Osteoblast (primary cell): ENCODE data around the gene CLTCL1. TPM values are rescaled to one million over a fixed set of nuclear protein-coding genes. Genes with fewer than 3 reads are reported as not detected.

Experiments
- DNase-seq: peaks from one replicate; pipeline ENCODE4 v3.0.0; 2011; ENCODE audit warnings: low spot score, mixed read lengths; ENCODE audit not compliant: insufficient read length; ENCODE audit errors: missing footprints
- H2AFZ ChIP-seq: 2 replicates; pipeline ENCODE4 v1.6.0; 2011; ENCODE audit warnings: mild to moderate bottlenecking, low read length
- H3K27ac ChIP-seq: 2 replicates; pipeline ENCODE4 v1.5.1; 2011; ENCODE audit warnings: mild to moderate bottlenecking, low read depth, low read length, moderate library complexity
- H3K27me3 ChIP-seq: 2 replicates; pipeline ENCODE4 v1.6.0; 2012; ENCODE audit warnings: mild to moderate bottlenecking, control low read depth, inconsistent platforms, low read length, moderate library complexity; ENCODE audit not compliant: insufficient read depth
- H3K36me3 ChIP-seq: 2 replicates; pipeline ENCODE4 v1.5.1; 2011; ENCODE audit warnings: mild to moderate bottlenecking, low read length, control low read depth, moderate library complexity; ENCODE audit not compliant: insufficient read depth
- H3K4me1 ChIP-seq: 2 replicates; pipeline ENCODE4 v1.5.1; 2011; ENCODE audit warnings: mild to moderate bottlenecking, low read length, control low read depth, moderate library complexity; ENCODE audit not compliant: insufficient read depth
- H3K4me2 ChIP-seq: 2 replicates; pipeline ENCODE4 v1.6.0; 2011; ENCODE audit warnings: mild to moderate bottlenecking, low read length; ENCODE audit not compliant: insufficient read depth
- H3K4me3 ChIP-seq: fragments of 200-600 bp; sonication (generic); 3 replicates; pipeline ENCODE4 v1.5.1; 2012; ENCODE audit warnings: mild to moderate bottlenecking, low read length, inconsistent platforms; ENCODE audit not compliant: insufficient read depth
- H3K79me2 ChIP-seq: 2 replicates; pipeline ENCODE4 v1.6.0; 2012; ENCODE audit warnings: mild to moderate bottlenecking, low read length, control low read depth, inconsistent platforms; ENCODE audit not compliant: insufficient read depth
- H3K9me3 ChIP-seq: 2 replicates; pipeline ENCODE4 v1.5.1; 2011; ENCODE audit warnings: low read depth, low read length, control low read depth
- H4K20me1 ChIP-seq: 2 replicates; pipeline ENCODE4 v1.6.0; 2012; ENCODE audit warnings: mild to moderate bottlenecking, low read length, control low read depth; ENCODE audit not compliant: insufficient read depth
- total RNA-seq: library from RNA; depleted of rRNA; stranded (reverse); fragments of >200 nt; gene quantifications from 2 replicates; pipeline ENCODE4 v1.2.3, GENCODE V29; 2012
- TF ChIP-seq, protein P1 (sequence below): IDR thresholded peaks from 2 replicates; pipeline ENCODE4 v1.5.1; 2011; ENCODE audit warnings: mild to moderate bottlenecking, low read depth, low read length, moderate library complexity; ENCODE audit errors: extremely low read depth

The CLTCL1 gene
- total RNA-seq, 1 donor: 29.7 TPM

DNA sequence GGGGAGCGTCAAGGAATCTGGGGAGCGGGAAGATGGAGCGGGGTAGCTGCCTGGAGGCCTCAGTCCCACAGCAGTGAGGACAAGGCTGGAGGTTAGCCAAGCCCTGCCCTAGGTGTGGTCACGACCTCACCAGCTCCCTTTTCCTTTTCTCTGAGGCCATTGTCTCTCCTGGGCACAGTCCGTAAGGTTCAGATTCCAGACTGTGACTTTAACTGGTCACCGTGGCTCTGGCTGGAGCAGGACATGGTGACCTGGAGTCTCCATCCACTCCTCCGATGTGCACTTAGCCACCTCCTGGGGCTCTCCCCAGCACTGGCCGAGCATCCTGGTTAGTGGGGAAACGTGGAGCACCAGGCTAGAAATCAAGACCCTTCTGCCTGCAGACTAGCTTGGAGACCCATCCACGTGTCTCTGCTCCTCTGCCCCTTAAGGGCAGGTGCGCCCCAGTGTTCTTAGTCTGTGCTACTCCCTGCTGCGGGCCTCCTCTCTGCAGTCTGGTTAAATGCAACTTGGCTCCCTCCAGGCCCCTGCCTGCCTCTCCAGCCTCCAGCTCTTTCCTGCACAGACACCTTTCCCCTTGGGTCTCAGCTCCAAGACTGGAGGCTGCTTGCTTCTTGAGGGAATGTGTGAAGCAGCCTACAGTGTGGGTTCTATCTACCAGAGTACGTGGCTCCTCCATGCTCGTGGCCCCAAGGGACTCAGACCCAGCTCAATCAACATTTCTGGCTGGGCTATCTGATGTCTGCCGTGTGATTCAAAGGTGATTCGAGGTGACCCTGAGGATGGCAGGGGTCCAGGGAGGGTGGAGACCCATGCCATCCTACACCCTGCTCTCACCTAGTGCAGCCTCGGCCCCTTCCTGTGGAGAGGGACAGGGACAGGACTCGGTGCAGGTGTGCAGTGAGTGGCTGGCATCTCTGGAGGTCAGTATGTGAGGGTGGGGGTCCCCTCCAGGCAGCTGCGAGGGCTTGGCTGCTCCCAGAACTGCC lies 118.2 kb downstream of the CLTCL1 start:
- H3K79me2 ChIP-seq: peaks cover 78% of the 10 kb centered on the region
- H3K4me3 ChIP-seq: peak overlapping the region; percentile 99
- no peak overlapping the region for H2AFZ ChIP-seq
- TF ChIP-seq, protein P1, sequence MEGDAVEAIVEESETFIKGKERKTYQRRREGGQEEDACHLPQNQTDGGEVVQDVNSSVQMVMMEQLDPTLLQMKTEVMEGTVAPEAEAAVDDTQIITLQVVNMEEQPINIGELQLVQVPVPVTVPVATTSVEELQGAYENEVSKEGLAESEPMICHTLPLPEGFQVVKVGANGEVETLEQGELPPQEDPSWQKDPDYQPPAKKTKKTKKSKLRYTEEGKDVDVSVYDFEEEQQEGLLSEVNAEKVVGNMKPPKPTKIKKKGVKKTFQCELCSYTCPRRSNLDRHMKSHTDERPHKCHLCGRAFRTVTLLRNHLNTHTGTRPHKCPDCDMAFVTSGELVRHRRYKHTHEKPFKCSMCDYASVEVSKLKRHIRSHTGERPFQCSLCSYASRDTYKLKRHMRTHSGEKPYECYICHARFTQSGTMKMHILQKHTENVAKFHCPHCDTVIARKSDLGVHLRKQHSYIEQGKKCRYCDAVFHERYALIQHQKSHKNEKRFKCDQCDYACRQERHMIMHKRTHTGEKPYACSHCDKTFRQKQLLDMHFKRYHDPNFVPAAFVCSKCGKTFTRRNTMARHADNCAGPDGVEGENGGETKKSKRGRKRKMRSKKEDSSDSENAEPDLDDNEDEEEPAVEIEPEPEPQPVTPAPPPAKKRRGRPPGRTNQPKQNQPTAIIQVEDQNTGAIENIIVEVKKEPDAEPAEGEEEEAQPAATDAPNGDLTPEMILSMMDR: no peak
- H3K27ac ChIP-seq: peak overlapping the region; percentile 90
- H4K20me1 ChIP-seq: peaks cover 40% of the 10 kb centered on the region
- peaks cover 3% of the 10 kb centered on the region for H3K36me3 ChIP-seq
- no peaks in the 10 kb centered on the region for H3K9me3 ChIP-seq
- DNase-seq: peak; percentile 58
- peak overlapping the region; percentile 93 for H3K4me2 ChIP-seq
- peaks cover 19% of the 10 kb centered on the region for H3K27me3 ChIP-seq
- H3K4me1 ChIP-seq: peaks cover 39% of the 10 kb centered on the region

GRCh38 chr22:19172213-19173046 lies 119.1 kb downstream of the CLTCL1 start:
- H2AFZ ChIP-seq: peak overlapping the region; percentile 95
- peak overlapping the region; percentile 90 for H3K27ac ChIP-seq
- TF ChIP-seq, protein P1: no peak
- peak; percentile 56 for DNase-seq
- H3K4me3 ChIP-seq: peak overlapping the region; percentile 99
- peaks cover 21% of the 10 kb centered on the region for H3K27me3 ChIP-seq
- H3K4me1 ChIP-seq: peaks cover 39% of the 10 kb centered on the region
- H3K36me3 ChIP-seq: peaks cover 3% of the 10 kb centered on the region
- peaks cover 69% of the 10 kb centered on the region for H3K79me2 ChIP-seq
- H3K4me2 ChIP-seq: peak overlapping the region; percentile 93
- H4K20me1 ChIP-seq: peaks cover 40% of the 10 kb centered on the region
- no peaks in the 10 kb centered on the region for H3K9me3 ChIP-seq

DNA sequence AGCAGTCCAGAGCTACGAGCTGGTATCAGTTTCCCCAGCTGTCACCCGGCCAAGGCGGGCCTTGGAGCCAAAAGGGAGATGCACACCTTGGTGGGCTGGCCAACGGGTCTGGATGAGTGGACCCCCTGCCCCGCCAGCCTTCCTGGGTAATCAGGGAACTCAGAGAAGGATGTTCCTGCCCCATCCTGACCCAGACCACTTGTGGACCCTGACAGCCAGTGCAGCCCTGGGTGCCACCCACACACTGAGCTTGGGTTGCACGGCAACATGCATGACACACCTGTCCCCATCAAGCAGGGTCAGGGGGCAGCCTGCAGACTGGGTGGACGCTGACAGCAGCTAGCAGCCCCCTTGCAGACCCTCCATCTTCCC lies 121.6 kb downstream of the CLTCL1 start:
- peak; percentile 42 for DNase-seq
- Histone ChIP-seq H3K36me3 (no peaks in the 10 kb centered on the region), H3K27ac (no peak overlapping the region), H4K20me1 (peaks cover 23% of the 10 kb centered on the region), H3K4me1 (peaks cover 35% of the 10 kb centered on the region), H3K9me3 (no peaks in the 10 kb centered on the region), H3K4me2 (peak overlapping the region; percentile 81), H3K27me3 (peaks cover 31% of the 10 kb centered on the region), H3K79me2 (peaks cover 45% of the 10 kb centered on the region), H3K4me3 (peak overlapping the region; percentile 63), H2AFZ (peak overlapping the region; percentile 80)
- TF ChIP-seq, protein P1: no peak
